MV-4-11 (cell line): ENCODE measurements around the gene SMAD5.

Source experiments
- DNase-seq: peaks from one replicate; lab custom pipeline; 2025; lab: John Stamatoyannopoulos, UW

SMAD5 gene

GRCh38 chr5:136157514-136157913, 24.9 kb downstream of the SMAD5 start:
- no peak for DNase-seq

DNA sequence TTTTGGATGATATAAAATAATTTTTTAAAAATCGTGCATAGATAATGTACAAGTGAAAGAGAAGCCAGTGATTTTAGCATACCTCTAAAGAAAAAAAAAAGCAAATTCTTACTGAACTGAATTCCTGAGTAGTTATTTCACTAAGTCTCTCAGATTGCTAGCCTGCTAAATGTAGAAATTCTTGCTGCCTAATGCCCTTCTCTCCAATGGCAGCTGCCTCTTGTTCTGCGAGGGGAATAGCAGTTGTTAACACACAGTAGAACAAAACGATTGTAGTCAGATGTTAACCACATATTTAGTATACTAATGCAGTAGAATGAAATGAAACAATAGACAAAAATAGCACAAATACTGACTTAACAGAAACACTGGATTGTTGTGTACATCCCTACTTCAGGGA, 26.8 kb downstream of the SMAD5 start:
- no peak for DNase-seq

DNA sequence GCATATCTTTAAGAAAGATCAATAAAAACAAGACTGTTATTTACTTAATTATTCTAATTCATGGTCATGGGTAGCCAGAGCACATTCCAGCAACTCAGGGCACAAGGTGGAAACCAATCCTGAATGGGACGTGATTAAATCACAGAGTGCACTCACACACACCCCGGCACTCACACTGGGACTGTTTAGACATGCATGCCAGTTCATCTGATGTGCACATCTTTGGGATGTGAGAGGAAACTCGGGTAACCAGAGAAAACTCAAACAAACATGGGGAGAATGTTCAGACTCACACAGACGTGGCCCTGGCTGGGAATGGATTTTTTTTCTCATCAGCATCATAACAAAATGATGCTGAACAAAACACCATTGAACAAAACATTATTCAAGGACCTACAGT, 29.4 kb downstream of the SMAD5 start:
- no peak for DNase-seq

- DNase-seq = no peak
These were observed 31.6 kb downstream of the SMAD5 start for GRCh38 chr5:136164226-136164625.

DNA sequence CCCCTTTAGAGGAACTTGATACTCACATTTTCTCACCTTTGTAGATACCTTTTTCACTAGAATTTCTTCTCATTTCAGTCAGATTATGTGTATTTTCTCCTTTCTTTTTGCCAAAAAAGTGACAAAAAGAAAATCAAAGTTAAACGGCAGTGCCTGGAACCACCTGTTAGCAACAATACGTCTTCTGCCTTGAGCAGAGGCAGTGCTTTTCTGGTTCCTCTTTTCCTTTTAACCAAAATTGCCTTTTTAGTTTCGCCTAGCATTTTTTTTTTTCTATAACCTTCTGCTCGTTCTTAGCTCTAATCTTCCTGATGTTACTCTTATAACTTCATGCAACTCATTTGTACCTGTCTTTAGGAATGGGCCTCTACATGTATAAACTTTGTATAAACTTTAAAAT, 34.3 kb downstream of the SMAD5 start:
- peak; percentile 41 for DNase-seq

GRCh38 chr5:136169218-136169617, 36.6 kb downstream of the SMAD5 start:
- no peak for DNase-seq

GRCh38 chr5:136174021-136174659, 41.5 kb downstream of the SMAD5 start:
- DNase-seq = peak; percentile 58

DNA sequence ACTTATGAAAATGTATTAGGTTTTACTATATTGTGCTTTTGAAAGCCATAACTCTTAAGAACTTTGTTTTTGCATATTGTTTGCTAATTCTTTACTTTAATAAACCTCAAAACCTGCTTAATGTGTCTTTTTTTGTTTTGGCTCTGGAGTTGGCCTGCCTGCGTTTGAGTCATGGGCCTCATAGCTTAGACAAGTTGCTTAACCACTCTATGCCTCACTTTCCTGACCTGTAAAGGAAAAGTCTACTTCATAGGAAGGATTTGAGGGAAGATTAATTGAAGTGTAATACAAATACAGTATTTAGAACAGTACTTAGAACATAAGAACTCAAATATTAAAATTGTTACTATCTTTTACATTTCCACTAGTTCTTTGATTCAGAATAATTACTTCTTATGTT, 50.0 kb downstream of the SMAD5 start:
- DNase-seq = no peak

DNA sequence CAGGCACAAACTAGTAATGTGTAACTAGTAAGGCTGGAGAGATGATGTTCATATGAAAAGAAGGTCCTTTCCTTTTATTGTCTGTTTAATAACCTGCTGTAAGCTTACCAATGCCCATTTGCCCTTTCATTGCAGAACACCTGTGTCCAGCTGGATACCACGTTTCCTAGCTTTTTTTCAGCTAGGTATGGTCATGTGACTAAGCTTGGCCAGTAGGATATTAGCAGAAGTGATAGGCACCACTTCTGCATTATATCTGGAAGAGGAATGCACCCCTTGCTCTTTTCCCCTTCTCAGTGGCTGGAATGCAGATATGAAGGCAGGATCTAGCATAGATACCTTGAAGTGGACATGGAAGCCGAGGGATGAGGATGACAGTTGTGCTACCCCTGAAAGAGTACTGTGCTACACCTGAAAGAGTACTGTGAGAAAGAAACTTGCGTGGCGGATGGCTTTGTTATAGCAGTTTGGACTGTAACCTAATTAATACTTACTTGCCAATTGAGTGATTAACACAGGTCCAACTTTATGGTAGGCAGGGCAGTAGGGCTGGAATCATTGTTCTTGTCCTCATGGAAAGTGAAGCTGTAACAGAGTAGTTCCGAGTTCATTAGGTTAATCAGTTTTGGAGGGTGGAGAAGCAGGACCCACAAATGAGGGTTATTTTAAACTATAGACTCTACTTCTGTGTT, 53.5 kb downstream of the SMAD5 start:
- DNase-seq = no peak

- no peak for DNase-seq
These were observed 54.2 kb downstream of the SMAD5 start for GRCh38 chr5:136186796-136187195.

DNA sequence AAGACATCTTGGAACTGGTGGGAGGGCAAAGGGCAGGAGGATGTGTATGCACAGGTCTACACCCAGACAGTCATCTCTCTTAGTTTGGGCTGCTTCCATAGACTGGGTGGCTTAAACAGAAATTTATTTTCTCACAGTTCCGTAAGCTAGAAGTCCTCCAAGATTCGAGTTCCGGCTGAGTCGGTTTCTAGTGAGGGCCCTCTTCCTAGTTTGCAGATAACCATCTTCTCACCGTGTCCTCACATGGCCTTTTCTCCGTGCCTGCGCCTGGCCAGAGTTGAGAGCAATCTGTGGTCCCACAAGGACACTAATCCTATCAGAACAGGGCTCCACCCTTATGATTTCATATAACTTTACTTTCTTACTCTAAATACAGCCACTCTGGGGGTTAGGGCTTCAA, 56.2 kb downstream of the SMAD5 start:
- DNase-seq = no peak

GRCh38 chr5:136190091-136190720, 57.6 kb downstream of the SMAD5 start:
- DNase-seq = no peak

GRCh38 chr5:136190904-136191303, 58.3 kb downstream of the SMAD5 start:
- no peak for DNase-seq

DNA sequence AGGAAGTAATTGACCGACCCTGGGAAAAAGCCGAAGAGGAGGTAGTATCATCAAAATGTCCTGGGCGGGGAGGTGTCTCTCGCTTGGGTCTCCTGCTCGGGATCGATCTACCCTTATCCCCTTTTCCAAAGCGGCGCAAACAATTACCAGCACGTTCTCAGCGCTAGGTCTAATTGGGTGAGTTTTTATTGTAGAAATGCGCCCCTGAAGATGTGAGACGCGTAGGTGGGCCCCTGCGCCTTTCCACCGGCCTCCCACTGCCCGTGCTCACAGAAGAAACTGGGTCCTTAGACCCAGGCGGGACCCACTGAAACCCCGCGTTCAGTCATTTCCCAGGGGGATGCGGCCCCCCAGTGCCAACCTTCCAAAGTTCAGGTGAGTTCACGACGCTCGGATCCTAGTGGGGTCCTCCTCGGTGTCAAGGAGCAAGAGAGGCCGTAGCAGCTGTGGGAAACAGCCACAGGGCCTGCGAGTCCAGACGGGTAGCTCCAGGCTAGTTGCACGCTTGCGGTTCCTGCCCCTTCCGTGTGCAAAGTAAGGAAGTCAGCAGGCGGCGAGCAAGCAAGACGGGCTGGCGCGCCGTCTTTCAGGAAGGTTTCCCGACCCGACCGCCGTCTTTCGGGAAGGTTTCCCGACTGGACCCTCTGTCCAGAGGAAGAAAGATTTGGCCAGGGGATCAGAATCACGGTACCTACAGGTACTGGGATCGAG, 58.8 kb downstream of the SMAD5 start:
- no peak for DNase-seq

DNA sequence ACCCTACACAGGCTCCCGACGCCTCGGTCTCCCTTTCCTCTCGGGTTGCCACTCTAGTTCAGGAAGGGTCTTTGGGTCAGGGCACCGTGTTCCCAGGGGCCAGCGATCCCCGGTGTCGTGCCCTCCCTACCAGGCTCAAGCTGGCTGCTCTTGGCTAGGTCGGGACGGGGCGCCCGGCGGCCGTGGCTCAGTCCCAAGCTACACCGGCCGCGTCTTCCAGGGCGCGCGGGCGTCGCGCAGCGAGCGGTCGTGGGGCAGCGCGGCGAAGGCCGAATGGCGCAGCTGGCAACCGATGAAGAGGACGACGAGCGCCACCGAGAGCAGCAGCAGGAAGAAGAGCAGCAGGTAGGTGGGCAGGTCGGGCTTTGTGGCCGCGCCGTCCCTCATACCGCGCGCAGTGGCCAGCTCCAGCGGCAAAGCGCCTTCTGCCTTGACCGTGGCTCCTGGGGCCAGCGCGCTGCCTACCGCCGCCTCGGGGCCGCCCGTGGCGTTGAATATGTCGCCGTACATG, 59.4 kb downstream of the SMAD5 start:
- DNase-seq = no peak

DNA sequence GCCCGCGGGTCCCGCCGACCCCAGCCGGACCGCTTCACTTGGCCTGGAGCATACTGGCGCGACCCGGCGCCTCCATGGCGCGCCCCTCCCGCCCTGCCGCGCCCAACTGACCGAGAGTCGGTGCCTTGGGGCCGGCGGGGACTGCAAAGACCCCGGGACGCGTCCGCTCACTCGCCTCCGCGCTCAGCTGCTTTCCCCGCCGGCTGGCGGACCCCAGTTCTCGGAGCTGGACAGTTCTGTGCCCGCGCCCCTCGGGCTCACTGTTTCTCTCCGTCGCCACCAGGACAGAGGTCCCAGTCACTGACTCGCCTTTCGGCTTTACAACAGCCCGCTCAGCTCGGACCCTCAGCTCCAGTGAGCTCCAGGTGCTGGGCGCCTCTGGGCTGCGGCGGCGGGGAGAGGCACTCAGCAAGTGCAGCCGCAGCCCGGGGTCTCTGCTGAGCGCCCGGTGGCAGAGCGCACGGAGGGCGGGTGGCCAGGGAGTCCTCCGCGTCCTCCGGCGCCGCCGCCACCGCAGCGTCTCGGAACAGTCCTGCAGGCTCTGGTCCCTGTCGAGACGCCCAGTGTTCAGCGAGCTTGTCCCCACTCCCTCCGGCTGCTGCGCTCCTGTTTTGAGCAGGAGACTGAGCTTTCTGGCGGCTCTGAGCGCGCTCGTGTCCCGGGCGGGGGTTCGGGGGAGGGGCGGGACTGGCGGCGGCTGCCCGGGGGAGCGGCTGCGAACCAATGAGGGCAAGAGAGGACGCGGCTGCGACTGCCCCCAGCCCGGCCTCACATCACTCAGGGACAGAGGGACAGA, 60.1 kb downstream of the SMAD5 start, which contains the start of gene SMIM32:
Gene SMIM32 (minus strand): TSS at position 637 of the 796 bp plus-strand sequence. CDS start 638 bp downstream, outside the sequence.
- DNase-seq = no peak

DNA sequence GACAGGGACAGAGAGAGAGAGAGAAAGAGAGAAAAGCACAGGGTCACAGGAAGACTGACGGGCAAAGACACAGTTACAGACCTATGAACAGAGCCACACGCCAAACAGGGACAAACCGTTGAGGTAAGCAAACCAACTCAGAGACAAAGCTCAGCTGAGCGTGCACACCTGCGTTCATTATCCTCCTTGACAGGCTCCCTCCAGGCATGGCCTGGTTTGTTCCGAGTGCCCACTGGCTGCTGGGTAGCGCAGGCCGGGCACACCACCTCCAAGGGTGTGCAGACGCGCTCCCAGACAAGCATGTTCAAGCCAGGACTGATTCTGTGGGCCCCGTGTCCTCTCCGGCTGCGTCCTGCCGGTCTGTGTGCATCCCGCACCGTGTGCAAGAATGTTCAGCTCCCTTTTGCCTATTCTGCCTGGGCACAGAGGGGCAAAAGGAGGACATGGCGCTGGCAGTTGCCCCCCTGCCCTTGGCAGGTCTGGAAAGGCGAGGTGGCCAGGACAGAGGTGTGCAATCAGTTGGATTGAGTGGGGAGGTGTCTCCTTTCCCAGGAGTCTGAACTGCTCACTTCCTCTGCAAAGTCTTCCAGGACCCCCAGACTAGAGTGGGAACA, 60.8 kb downstream of the SMAD5 start:
- DNase-seq = no peak

GRCh38 chr5:136194576-136194975, 61.9 kb downstream of the SMAD5 start:
- DNase-seq = no peak

- no peak for DNase-seq
These were observed 63.6 kb downstream of the SMAD5 start for GRCh38 chr5:136195971-136196820.

DNA sequence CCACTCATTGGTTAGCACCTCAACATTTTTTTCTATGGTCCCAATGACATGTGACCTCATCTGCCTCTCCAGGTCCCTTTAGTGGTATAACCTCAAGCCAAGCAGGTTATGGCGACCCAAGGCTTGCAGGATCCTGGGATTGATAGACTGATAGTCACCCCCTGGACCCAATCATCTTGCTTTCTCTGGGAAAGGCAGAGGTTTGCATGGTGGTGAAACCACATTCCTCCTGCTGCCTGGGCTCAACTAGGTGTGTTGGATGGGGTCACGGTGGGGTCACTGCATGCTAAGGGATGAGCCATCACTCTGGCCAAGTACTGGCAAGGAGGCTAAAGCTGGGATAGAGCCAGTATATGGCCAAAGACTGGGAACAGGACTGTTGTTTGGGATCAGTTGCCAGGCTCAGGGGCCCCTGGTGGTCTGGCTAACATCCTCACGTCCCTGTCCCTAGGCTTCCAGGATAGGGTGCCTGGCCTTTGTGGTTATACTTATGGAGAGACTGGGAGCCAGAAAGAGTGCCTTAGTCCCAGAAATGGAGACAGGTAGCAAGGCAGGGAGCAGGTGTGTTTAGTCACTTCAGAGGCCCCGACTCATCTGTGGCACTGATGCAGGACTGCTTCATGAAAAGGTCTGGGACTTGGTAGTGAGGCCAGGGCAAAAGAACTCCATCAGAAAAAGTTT, 65.0 kb downstream of the SMAD5 start:
- no peak for DNase-seq
